HuH-7.5 (cell line): Measurements from ENCODE around the gene SERPINE3.

Source experiments
- DNase-seq: peaks from one replicate; pipeline ENCODE4 v3.0.0; 2011; ENCODE audit warnings: low spot score

Gene SERPINE3

GRCh38 chr13:51339354-51339753 is at the start of gene SERPINE3:
Gene SERPINE3, plus strand, starts transcription at chr13:51339691. Its CDS starts 1,401 bp downstream, at chr13:51341092.
- DNase-seq: no peak

- DNase-seq: no peak
These were observed 48.1 kb upstream of the SERPINE3 start for GRCh38 chr13:51291341-51291740.

- no peak for DNase-seq
These were observed 47.4 kb upstream of the SERPINE3 start for GRCh38 chr13:51292000-51292565.

- DNase-seq: no peak
These were observed 41.9 kb upstream of the SERPINE3 start for GRCh38 chr13:51297556-51297955.

GRCh38 chr13:51298812-51299211 is 40.7 kb upstream of the SERPINE3 start:
- DNase-seq: no peak

- DNase-seq: no peak
These were observed 36.4 kb upstream of the SERPINE3 start for GRCh38 chr13:51303063-51303552.

- no peak for DNase-seq
These were observed 35.6 kb upstream of the SERPINE3 start for GRCh38 chr13:51303882-51304281.

GRCh38 chr13:51305271-51305967 is 34.1 kb upstream of the SERPINE3 start:
- no peak for DNase-seq

- DNase-seq: no peak
These were observed 30.7 kb upstream of the SERPINE3 start for GRCh38 chr13:51308781-51309180.

GRCh38 chr13:51311231-51311630 is 28.3 kb upstream of the SERPINE3 start:
- no peak for DNase-seq

GRCh38 chr13:51311957-51312520 is 27.5 kb upstream of the SERPINE3 start:
- no peak for DNase-seq

GRCh38 chr13:51313619-51314018 is 25.9 kb upstream of the SERPINE3 start:
- DNase-seq: no peak

GRCh38 chr13:51317262-51317661 is 22.2 kb upstream of the SERPINE3 start:
- DNase-seq: no peak

- no peak for DNase-seq
These were observed 21.5 kb upstream of the SERPINE3 start for GRCh38 chr13:51318015-51318414.

- no peak for DNase-seq
These were observed 20.6 kb upstream of the SERPINE3 start for GRCh38 chr13:51318876-51319275.

- DNase-seq: no peak
These were observed 17.7 kb upstream of the SERPINE3 start for GRCh38 chr13:51321836-51322235.

- DNase-seq: no peak
These were observed 16.7 kb upstream of the SERPINE3 start for GRCh38 chr13:51322826-51323225.

GRCh38 chr13:51323824-51324511 is 15.5 kb upstream of the SERPINE3 start:
- DNase-seq: no peak

GRCh38 chr13:51324714-51325420 is 14.6 kb upstream of the SERPINE3 start:
- DNase-seq: no peak

- DNase-seq: no peak
These were observed 13.7 kb upstream of the SERPINE3 start for GRCh38 chr13:51325837-51326236.

- DNase-seq: no peak
These were observed 12.7 kb upstream of the SERPINE3 start for GRCh38 chr13:51326777-51327176.

- no peak for DNase-seq
These were observed 11.5 kb upstream of the SERPINE3 start for GRCh38 chr13:51327961-51328360.
